Measurements from ENCODE around the gene HSPB1.

DNA sequence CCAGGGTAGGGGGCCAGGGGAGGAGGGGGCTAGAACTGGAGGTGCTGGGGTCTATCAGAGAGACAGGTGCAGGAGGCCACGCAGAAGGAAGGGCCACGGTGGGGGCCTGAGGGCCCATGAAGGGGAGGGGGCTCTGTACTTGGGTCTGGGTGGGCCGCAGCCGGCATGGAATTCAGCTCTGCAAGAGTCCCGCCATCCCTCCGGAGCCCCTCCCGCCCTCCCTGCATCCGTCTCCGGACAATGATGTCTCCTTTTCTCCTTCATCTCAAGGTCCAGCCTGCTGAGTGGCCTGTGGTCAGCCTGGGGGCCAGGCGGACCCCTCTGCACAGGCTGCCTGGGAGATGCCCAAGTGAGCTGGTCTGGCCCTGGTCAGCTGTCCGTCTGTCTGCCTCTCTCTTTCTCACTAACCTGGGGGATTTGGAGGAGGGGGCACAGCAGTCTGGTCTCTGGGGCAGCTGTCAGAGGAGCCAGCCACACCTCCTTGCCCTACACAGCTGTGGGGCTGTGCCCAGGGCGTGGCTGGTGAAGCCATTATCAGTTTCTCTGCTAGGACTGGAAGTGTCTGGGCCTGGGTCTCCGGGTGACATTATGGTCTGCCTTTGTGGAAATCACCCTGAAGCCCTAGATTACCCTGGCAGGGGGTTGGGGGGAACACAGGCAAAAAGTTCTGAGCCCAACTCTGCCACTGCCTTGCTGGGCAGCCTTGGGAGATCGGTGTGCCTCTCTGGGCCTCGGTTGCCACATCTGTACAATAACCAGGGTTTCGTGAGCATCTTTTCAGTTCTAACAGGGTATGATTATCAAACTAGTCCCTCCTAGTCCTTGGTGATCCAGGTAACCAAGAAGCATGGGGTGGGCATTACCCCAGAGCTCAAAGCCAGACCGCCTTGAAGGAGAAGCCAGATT, 19.0 kb upstream of the HSPB1 start:
- TF ChIP-seq, protein P1, sequence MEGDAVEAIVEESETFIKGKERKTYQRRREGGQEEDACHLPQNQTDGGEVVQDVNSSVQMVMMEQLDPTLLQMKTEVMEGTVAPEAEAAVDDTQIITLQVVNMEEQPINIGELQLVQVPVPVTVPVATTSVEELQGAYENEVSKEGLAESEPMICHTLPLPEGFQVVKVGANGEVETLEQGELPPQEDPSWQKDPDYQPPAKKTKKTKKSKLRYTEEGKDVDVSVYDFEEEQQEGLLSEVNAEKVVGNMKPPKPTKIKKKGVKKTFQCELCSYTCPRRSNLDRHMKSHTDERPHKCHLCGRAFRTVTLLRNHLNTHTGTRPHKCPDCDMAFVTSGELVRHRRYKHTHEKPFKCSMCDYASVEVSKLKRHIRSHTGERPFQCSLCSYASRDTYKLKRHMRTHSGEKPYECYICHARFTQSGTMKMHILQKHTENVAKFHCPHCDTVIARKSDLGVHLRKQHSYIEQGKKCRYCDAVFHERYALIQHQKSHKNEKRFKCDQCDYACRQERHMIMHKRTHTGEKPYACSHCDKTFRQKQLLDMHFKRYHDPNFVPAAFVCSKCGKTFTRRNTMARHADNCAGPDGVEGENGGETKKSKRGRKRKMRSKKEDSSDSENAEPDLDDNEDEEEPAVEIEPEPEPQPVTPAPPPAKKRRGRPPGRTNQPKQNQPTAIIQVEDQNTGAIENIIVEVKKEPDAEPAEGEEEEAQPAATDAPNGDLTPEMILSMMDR (IDR thresholded peaks at IDR 0.05), result no peak
- TF ChIP-seq POLR2A (IDR thresholded peaks at IDR 0.05), result no peak

Data from uterus (tissue), 2 donors.